HG02759 (cell line): Measurements from ENCODE around the gene WDR74.

ENCODE experiments used
- ATAC-seq: cut with Tn5 transposase; IDR thresholded peaks from one replicate; pipeline ENCODE4 v1.9.1; 2021; ENCODE audit warnings: mild to moderate bottlenecking, moderate library complexity; ENCODE audit not compliant: unreplicated experiment

The WDR74 gene

GRCh38 chr11:62801071-62801470 lies 38.3 kb downstream of the WDR74 start:
- ATAC-seq: no peak

- ATAC-seq: no peak
Measured at GRCh38 chr11:62799486-62799885, 39.9 kb downstream of the WDR74 start.

- ATAC-seq: no peak
Measured at GRCh38 chr11:62796281-62796680, 43.1 kb downstream of the WDR74 start.

GRCh38 chr11:62794201-62794775 lies 45.1 kb downstream of the WDR74 start:
- no peak for ATAC-seq

GRCh38 chr11:62792202-62792575 lies 47.2 kb downstream of the WDR74 start:
- no peak for ATAC-seq

- peak; percentile 76 for ATAC-seq
Measured at GRCh38 chr11:62791501-62792201, 47.7 kb downstream of the WDR74 start, which contains the start of gene TMEM223. TMEM223 (minus strand) TSS chr11:62792006; CDS start chr11:62791994, 12 bp downstream.

GRCh38 chr11:62789576-62789975 lies 49.8 kb downstream of the WDR74 start:
- ATAC-seq: no peak

- ATAC-seq: no peak
Measured at GRCh38 chr11:62788991-62789390, 50.4 kb downstream of the WDR74 start.

GRCh38 chr11:62787005-62787759 lies 52.2 kb downstream of the WDR74 start, which contains the start of gene TMEM179B:
TMEM179B (plus strand) TSS chr11:62787402; CDS start chr11:62787432, 30 bp downstream.
- peak; percentile 68 for ATAC-seq

- ATAC-seq: peak; percentile 66
Measured at GRCh38 chr11:62786318-62787004, 52.9 kb downstream of the WDR74 start.
